H9 (cell line): ENCODE measurements around the gene MRPL48. TPM values are rescaled to one million over a fixed set of nuclear protein-coding genes. Genes with fewer than 3 reads are reported as not detected.
A peak's percentile ranks its signal among the peaks of the same experiment; 100 is the strongest.

Experiments
- DNase-seq: peaks from one replicate; pipeline ENCODE4 v3.0.0-alpha.2; 2017
- H2AFZ ChIP-seq: one replicate; pipeline ENCODE4 v1.6.1; 2013; ENCODE audit warnings: mild to moderate bottlenecking, low read length, control low read depth, moderate library complexity
- H2AK5ac ChIP-seq: 2 replicates; pipeline ENCODE4 v1.6.1; 2013; ENCODE audit warnings: low read length, control low read depth, mixed read lengths; ENCODE audit not compliant: insufficient read length
- H2BK120ac ChIP-seq: one replicate; pipeline ENCODE4 v1.6.1; 2013; ENCODE audit warnings: low read depth, mild to moderate bottlenecking, low read length, control low read depth, inconsistent platforms; ENCODE audit not compliant: poor library complexity, severe bottlenecking
- H2BK12ac ChIP-seq: 2 replicates; pipeline ENCODE4 v1.6.1; 2013; ENCODE audit warnings: low read length, control low read depth, mixed read lengths, low read depth; ENCODE audit not compliant: insufficient read length
- H2BK15ac ChIP-seq: 2 replicates; pipeline ENCODE4 v1.6.1; 2013; ENCODE audit warnings: low read depth, low read length, control low read depth
- H2BK20ac ChIP-seq: one replicate; pipeline ENCODE4 v1.6.1; 2013; ENCODE audit warnings: low read depth, mild to moderate bottlenecking, low read length, control low read depth, inconsistent platforms; ENCODE audit not compliant: poor library complexity, severe bottlenecking
- H2BK5ac ChIP-seq: 2 replicates; pipeline ENCODE4 v1.6.1; 2013; ENCODE audit warnings: low read length, control low read depth, mixed read lengths; ENCODE audit not compliant: insufficient read length
- H3K14ac ChIP-seq: 2 replicates; pipeline ENCODE4 v1.6.1; 2013; ENCODE audit warnings: low read length, control low read depth; ENCODE audit not compliant: insufficient read depth
- H3K18ac ChIP-seq: 2 replicates; pipeline ENCODE4 v1.6.1; 2013; ENCODE audit warnings: low read depth, mild to moderate bottlenecking, mixed read lengths, low read length, control low read depth; ENCODE audit not compliant: insufficient read length
- H3K23ac ChIP-seq: 2 replicates; pipeline ENCODE4 v1.6.1; 2013; ENCODE audit warnings: low read length, control low read depth, mixed read lengths, low read depth; ENCODE audit not compliant: insufficient read length
- H3K23me2 ChIP-seq: 2 replicates; pipeline ENCODE4 v1.6.1; 2013; ENCODE audit warnings: low read depth, mild to moderate bottlenecking, mixed read lengths, low read length, control low read depth; ENCODE audit not compliant: insufficient read length, poor library complexity, severe bottlenecking
- H3K27ac ChIP-seq: 2 replicates; pipeline ENCODE4 v1.5.1; 2013; ENCODE audit warnings: low read length, control low read depth, mixed read lengths, low read depth; ENCODE audit not compliant: insufficient read length
- H3K27me3 ChIP-seq: 2 replicates; pipeline ENCODE4 v1.6.1; 2013; ENCODE audit warnings: low read length, control low read depth, inconsistent platforms; ENCODE audit not compliant: insufficient read depth
- H3K4ac ChIP-seq: 2 replicates; pipeline ENCODE4 v1.6.1; 2013; ENCODE audit warnings: low read depth, mild to moderate bottlenecking, control low read depth, inconsistent platforms, low read length, moderate library complexity
- H3K4me1 ChIP-seq: 2 replicates; pipeline ENCODE4 v1.6.1; 2013; ENCODE audit warnings: low read length, control low read depth, inconsistent platforms; ENCODE audit not compliant: insufficient read depth
- H3K4me2 ChIP-seq: 2 replicates; pipeline ENCODE4 v1.6.1; 2013; ENCODE audit warnings: low read length, control low read depth, mixed read lengths; ENCODE audit not compliant: insufficient read length, insufficient read depth
- H3K56ac ChIP-seq: 2 replicates; pipeline ENCODE4 v1.6.1; 2013; ENCODE audit warnings: low read depth, mild to moderate bottlenecking, mixed read lengths, low read length, control low read depth; ENCODE audit not compliant: insufficient read length
- H3K79me1 ChIP-seq: 2 replicates; pipeline ENCODE4 v1.6.1; 2013; ENCODE audit warnings: low read depth, mild to moderate bottlenecking, moderate library complexity, low read length, control low read depth, inconsistent platforms; ENCODE audit not compliant: insufficient read depth, poor library complexity, severe bottlenecking
- H3K79me2 ChIP-seq: 2 replicates; pipeline ENCODE4 v1.6.1; 2013; ENCODE audit warnings: low read length, control low read depth, inconsistent platforms; ENCODE audit not compliant: insufficient read depth
- H3K9ac ChIP-seq: 2 replicates; pipeline ENCODE4 v1.6.1; 2013; ENCODE audit warnings: low read length, control low read depth, mixed read lengths; ENCODE audit not compliant: insufficient read length; ENCODE audit errors: extremely low read depth
- H3K9me3 ChIP-seq: one replicate; pipeline ENCODE4 v1.6.1; 2013; ENCODE audit warnings: low read depth, low read length, inconsistent platforms; ENCODE audit not compliant: control insufficient read depth
- H3T11ph ChIP-seq: one replicate; pipeline ENCODE4 v1.6.1; 2013; ENCODE audit warnings: mild to moderate bottlenecking, low read length, control low read depth, inconsistent platforms
- H4K20me1 ChIP-seq: one replicate; pipeline ENCODE4 v1.6.1; 2013; ENCODE audit not compliant: control insufficient read depth, insufficient read length, insufficient read depth
- H4K5ac ChIP-seq: 2 replicates; pipeline ENCODE4 v1.6.1; 2013; ENCODE audit warnings: low read depth, mild to moderate bottlenecking, mixed read lengths, low read length, control low read depth; ENCODE audit not compliant: insufficient read length
- H4K8ac ChIP-seq: replicated peaks from 2 replicates; pipeline ENCODE4 v1.6.1; 2013; ENCODE audit warnings: low read length, control low read depth, mixed read lengths, low read depth; ENCODE audit not compliant: insufficient read length
- H4K91ac ChIP-seq: 2 replicates; pipeline ENCODE4 v1.6.1; 2013; ENCODE audit warnings: low read depth, mild to moderate bottlenecking, moderate library complexity, mixed read lengths, low read length, control low read depth; ENCODE audit not compliant: insufficient read length
- H3K27ac Mint-ChIP-seq, 3 experiments: 2 replicates in 2 of 3; 3 replicates in 1 of 3; pipeline ENCODE4 v1.8.0; 2020 to 2021; ENCODE audit warnings: mixed read lengths in 3 of 3, mild to moderate bottlenecking in 1 of 3, moderate library complexity in 1 of 3
- H3K27me3 Mint-ChIP-seq: 2 replicates; pipeline ENCODE4 v1.8.0; 2021; ENCODE audit warnings: low read depth, mild to moderate bottlenecking, moderate library complexity, mixed read lengths
- H3K36me3 Mint-ChIP-seq, 3 experiments: 2 replicates in 2 of 3; 3 replicates in 1 of 3; pipeline ENCODE4 v1.8.0; 2020 to 2021; ENCODE audit warnings: low read depth in 3 of 3, mixed read lengths in 3 of 3; ENCODE audit not compliant: insufficient read depth in 1 of 3
- H3K4me1 Mint-ChIP-seq, 2 experiments: 2 replicates each; pipeline ENCODE4 v1.8.0; 2020; ENCODE audit warnings: mixed read lengths in 2 of 2
- H3K4me3 Mint-ChIP-seq, 2 experiments: 2 replicates in 1 of 2; 3 replicates in 1 of 2; pipeline ENCODE4 v1.8.0; 2020 to 2021; ENCODE audit warnings: mild to moderate bottlenecking in 2 of 2, mixed read lengths in 2 of 2, moderate library complexity in 1 of 2
- H3K9me3 Mint-ChIP-seq, 2 experiments: 2 replicates in 1 of 2; 3 replicates in 1 of 2; pipeline ENCODE4 v1.8.0; 2020; ENCODE audit warnings: mild to moderate bottlenecking in 2 of 2, mixed read lengths in 2 of 2, moderate library complexity in 1 of 2
- WGBS: extraction: QIAGEN DNeasy Blood & Tissue Kit; methylation state at CpG from one replicate; pipeline ENCODE4 v1.1.7; 2013; ENCODE audit warnings: missing lambda C conversion rate, low lambda C conversion rate, mixed read lengths; ENCODE audit not compliant: insufficient read length; ENCODE audit errors: extremely low coverage; 5-methylcytosine and 5-hydroxymethylcytosine counted together
- total RNA-seq: library from RNA; stranded (reverse); gene quantifications from 2 replicates; pipeline ENCODE4 v1.2.1, GENCODE V29; 2021
- TF ChIP-seq, protein P1 (sequence below): fragments of 200-600 bp; sonication (generic); conservative IDR thresholded peaks from 3 replicates; pipeline ENCODE4 v1.8.0; 2021; ENCODE audit warnings: antibody characterized with exemption, mild to moderate bottlenecking

MRPL48 gene
- total RNA-seq, 1 experiment from 2014 or later, result 36.4 TPM

DNA sequence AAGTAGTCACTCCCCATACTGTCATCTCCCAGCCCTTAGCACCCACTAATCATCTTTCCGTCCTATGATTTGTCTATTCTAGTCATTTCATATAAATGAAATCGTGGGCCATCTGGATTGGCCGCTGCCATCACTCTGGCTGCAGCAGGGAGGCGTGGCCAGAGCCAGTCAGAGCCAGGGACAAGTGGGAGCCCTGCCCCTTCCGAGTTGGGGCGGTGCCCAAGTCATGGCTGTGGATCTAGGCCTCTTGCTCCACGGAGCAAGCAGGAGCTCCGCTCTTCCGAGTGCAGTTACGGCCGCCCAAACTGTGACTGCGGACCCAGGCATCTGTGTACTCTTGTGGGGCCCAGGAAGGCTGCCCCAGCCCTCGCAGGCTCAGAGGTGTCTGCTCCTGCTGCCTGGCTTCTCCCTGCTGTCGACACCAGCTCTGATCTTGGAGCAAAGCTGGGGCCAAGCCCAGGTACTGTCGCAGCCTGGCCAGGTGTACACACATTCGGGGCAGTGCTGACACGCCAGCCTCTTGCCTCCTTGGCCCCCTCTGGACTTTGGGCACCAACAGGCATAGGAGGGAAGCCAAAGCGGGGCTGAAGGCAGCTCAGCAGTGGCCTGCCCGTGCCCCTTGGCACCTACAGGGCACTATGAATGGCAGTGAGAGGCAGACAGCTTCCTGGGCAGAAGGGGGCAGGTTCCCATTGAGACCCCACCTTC is 8.4 kb downstream of the MRPL48 start:
- H3K36me3 Mint-ChIP-seq, result peaks cover 0 to 6% (median 4%) of the 10 kb centered on the region in 3 experiments; a peak in 4 of 7 replicates
- H3T11ph ChIP-seq, result no peak overlapping the region
- no peak overlapping the region for H4K8ac ChIP-seq
- no peak overlapping the region for H3K27ac ChIP-seq
- H2BK15ac ChIP-seq, result no peak overlapping the region
- H3K14ac ChIP-seq, result no peak overlapping the region; the same call in 1 of the 2 replicates
- no peak overlapping the region for H3K4me2 ChIP-seq
- H2BK5ac ChIP-seq, result no peak overlapping the region
- H3K56ac ChIP-seq, result no peak overlapping the region
- no peak overlapping the region for H2AK5ac ChIP-seq
- H4K91ac ChIP-seq, result no peak overlapping the region
- no peak overlapping the region for H4K5ac ChIP-seq
- peak overlapping the region in 2 of 3 experiments; percentile 44; a peak in 3 of 7 replicates for H3K27ac Mint-ChIP-seq
- H3K4me1 Mint-ChIP-seq, result peaks cover 7 to 9% of the 10 kb centered on the region in 2 experiments
- no peaks in the 10 kb centered on the region for H3K9me3 Mint-ChIP-seq
- H3K23ac ChIP-seq, result no peak overlapping the region
- H2AFZ ChIP-seq, result no peak overlapping the region
- no peaks in the 10 kb centered on the region for H4K20me1 ChIP-seq
- no peaks in the 10 kb centered on the region for H3K23me2 ChIP-seq
- H3K9me3 ChIP-seq, result no peaks in the 10 kb centered on the region
- peaks cover 6% of the 10 kb centered on the region for H3K79me1 ChIP-seq
- no peak overlapping the region for H2BK20ac ChIP-seq
- no peak overlapping the region for H3K4me3 Mint-ChIP-seq
- no CpG with 5 or more reads among the region's 19 CpGs for WGBS
- TF ChIP-seq, protein P1, sequence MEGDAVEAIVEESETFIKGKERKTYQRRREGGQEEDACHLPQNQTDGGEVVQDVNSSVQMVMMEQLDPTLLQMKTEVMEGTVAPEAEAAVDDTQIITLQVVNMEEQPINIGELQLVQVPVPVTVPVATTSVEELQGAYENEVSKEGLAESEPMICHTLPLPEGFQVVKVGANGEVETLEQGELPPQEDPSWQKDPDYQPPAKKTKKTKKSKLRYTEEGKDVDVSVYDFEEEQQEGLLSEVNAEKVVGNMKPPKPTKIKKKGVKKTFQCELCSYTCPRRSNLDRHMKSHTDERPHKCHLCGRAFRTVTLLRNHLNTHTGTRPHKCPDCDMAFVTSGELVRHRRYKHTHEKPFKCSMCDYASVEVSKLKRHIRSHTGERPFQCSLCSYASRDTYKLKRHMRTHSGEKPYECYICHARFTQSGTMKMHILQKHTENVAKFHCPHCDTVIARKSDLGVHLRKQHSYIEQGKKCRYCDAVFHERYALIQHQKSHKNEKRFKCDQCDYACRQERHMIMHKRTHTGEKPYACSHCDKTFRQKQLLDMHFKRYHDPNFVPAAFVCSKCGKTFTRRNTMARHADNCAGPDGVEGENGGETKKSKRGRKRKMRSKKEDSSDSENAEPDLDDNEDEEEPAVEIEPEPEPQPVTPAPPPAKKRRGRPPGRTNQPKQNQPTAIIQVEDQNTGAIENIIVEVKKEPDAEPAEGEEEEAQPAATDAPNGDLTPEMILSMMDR, result no peak
- H3K4me1 ChIP-seq, result no peaks in the 10 kb centered on the region
- no peak overlapping the region for H3K9ac ChIP-seq
- H3K27me3 Mint-ChIP-seq, result no peaks in the 10 kb centered on the region; the same call in 1 of the 2 replicates
- DNase-seq, result peak; percentile 68
- H3K4ac ChIP-seq, result no peak overlapping the region
- no peak overlapping the region for H2BK120ac ChIP-seq
- no peaks in the 10 kb centered on the region; the same call in 1 of the 2 replicates for H3K79me2 ChIP-seq
- no peaks in the 10 kb centered on the region for H3K27me3 ChIP-seq
- H2BK12ac ChIP-seq, result no peak overlapping the region
- H3K18ac ChIP-seq, result no peak overlapping the region
